ENCODE measurements around the gene PARD3B. TPM values are rescaled to one million over a fixed set of nuclear protein-coding genes. Genes with fewer than 3 reads are reported as not detected.

PARD3B gene
- total RNA-seq, 1 experiment from 2014 or later: 2.0 TPM

DNA sequence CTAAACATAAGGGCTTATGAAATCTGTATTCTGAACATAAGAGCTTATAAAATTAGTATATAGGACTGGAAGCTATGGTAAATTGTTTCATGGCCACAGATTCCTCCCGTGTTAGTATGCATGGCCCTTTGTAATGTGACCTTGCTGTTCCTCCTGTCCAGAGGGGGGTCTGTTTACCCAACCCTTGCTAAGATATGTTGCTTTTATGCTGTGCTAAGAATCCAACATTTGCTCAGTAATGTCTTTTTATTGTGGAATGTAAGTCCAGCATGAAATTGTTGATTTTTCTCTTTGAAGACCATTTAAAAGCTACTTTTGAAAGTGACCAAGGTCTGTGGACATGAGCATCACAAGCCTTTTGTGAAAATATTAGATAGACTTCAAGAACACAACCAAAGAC, 485.4 kb downstream of the PARD3B start:
- CTCF ChIA-PET: no interaction called here
- intact Hi-C loops (cut with micrococcal nuclease): no loop called here
- Histone ChIP-seq H4K20me1 (ENCODE audit: insufficient read depth) (no peaks in the 10 kb centered on the region), H3K4me3 (replicated peaks in 1 of 2; ENCODE audit: low read depth in 1 of 2, low read length in 2 of 2) (no peak overlapping the region), H3K79me2 (ENCODE audit: insufficient read depth, low read length) (no peaks in the 10 kb centered on the region), H2AFZ (ENCODE audit: low read depth, low read length, poor library complexity, severe bottlenecking) (no peak overlapping the region), H3K4me2 (ENCODE audit: low read length) (no peak overlapping the region), H3K27me3 (ENCODE audit: insufficient read depth, low read length) (no peaks in the 10 kb centered on the region), H3K36me3 (ENCODE audit: control insufficient read depth in 1 of 2, insufficient read depth in 2 of 2, low read length in 2 of 2) (no peaks in the 10 kb centered on the region), H3K4me1 (ENCODE audit: control insufficient read depth in 1 of 2, insufficient read depth in 2 of 2, low read length in 2 of 2) (no peaks in the 10 kb centered on the region), H3K9me2 (ENCODE audit: insufficient read depth) (no peaks in the 10 kb centered on the region), H3K27ac (ENCODE audit: low read depth, low read length) (no peak overlapping the region), H3K9me3 (ENCODE audit: control insufficient read depth in 1 of 2, insufficient read depth in 1 of 2, low read depth in 1 of 2, low read length in 2 of 2) (no peaks in the 10 kb centered on the region), H3K9ac (ENCODE audit: low read length) (no peak overlapping the region)
- POLR2A ChIA-PET: no interaction called here
- BruUV-seq (replicated peaks): no TSS peak
- DNase-seq (ENCODE audit: low read depth, low spot score) (no peak), ATAC-seq (no peak)
- RAD21 ChIA-PET (ENCODE audit: low non-redundant PET in 1 of 2, low total read pairs in 2 of 2, uncharacterized antibody in 2 of 2, unreplicated experiment in 2 of 2): no interaction called here
- TF ChIP-seq TCF7L2 (IDR thresholded peaks at IDR 0.05; ENCODE audit: borderline replicate concordance, extremely low read depth, insufficient read depth, insufficient read length): no peak
- TF ChIP-seq ZFX (IDR thresholded peaks at IDR 0.05): no peak
- no peak for TF ChIP-seq CEBPB (IDR thresholded peaks at IDR 0.05; ENCODE audit: low read depth)
- no peak for TF ChIP-seq SRF (IDR thresholded peaks at IDR 0.05; ENCODE audit: low read depth)
- TF ChIP-seq CBX3 (IDR thresholded peaks at IDR 0.05; ENCODE audit: low read depth): no peak
- TF ChIP-seq, protein P1, sequence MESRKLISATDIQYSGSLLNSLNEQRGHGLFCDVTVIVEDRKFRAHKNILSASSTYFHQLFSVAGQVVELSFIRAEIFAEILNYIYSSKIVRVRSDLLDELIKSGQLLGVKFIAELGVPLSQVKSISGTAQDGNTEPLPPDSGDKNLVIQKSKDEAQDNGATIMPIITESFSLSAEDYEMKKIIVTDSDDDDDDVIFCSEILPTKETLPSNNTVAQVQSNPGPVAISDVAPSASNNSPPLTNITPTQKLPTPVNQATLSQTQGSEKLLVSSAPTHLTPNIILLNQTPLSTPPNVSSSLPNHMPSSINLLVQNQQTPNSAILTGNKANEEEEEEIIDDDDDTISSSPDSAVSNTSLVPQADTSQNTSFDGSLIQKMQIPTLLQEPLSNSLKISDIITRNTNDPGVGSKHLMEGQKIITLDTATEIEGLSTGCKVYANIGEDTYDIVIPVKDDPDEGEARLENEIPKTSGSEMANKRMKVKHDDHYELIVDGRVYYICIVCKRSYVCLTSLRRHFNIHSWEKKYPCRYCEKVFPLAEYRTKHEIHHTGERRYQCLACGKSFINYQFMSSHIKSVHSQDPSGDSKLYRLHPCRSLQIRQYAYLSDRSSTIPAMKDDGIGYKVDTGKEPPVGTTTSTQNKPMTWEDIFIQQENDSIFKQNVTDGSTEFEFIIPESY (IDR thresholded peaks at IDR 0.05; ENCODE audit: extremely low read depth, insufficient replicate concordance, low read length): no peak
- no peak for TF ChIP-seq POLR2A (IDR thresholded peaks at IDR 0.05; ENCODE audit: borderline replicate concordance, extremely low read depth, insufficient read depth, insufficient read length)
- TF ChIP-seq YY1 (IDR thresholded peaks at IDR 0.05; ENCODE audit: extremely low read depth, insufficient replicate concordance, low read depth, low read length): no peak
- TF ChIP-seq EZH2 (IDR thresholded peaks at IDR 0.05): no peak
- TF ChIP-seq RAD21 (IDR thresholded peaks at IDR 0.05; ENCODE audit: low read depth): no peak
- TF ChIP-seq, protein P2, sequence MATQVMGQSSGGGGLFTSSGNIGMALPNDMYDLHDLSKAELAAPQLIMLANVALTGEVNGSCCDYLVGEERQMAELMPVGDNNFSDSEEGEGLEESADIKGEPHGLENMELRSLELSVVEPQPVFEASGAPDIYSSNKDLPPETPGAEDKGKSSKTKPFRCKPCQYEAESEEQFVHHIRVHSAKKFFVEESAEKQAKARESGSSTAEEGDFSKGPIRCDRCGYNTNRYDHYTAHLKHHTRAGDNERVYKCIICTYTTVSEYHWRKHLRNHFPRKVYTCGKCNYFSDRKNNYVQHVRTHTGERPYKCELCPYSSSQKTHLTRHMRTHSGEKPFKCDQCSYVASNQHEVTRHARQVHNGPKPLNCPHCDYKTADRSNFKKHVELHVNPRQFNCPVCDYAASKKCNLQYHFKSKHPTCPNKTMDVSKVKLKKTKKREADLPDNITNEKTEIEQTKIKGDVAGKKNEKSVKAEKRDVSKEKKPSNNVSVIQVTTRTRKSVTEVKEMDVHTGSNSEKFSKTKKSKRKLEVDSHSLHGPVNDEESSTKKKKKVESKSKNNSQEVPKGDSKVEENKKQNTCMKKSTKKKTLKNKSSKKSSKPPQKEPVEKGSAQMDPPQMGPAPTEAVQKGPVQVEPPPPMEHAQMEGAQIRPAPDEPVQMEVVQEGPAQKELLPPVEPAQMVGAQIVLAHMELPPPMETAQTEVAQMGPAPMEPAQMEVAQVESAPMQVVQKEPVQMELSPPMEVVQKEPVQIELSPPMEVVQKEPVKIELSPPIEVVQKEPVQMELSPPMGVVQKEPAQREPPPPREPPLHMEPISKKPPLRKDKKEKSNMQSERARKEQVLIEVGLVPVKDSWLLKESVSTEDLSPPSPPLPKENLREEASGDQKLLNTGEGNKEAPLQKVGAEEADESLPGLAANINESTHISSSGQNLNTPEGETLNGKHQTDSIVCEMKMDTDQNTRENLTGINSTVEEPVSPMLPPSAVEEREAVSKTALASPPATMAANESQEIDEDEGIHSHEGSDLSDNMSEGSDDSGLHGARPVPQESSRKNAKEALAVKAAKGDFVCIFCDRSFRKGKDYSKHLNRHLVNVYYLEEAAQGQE (IDR thresholded peaks at IDR 0.05; ENCODE audit: low read depth): no peak
- no peak for TF ChIP-seq SP1 (IDR thresholded peaks at IDR 0.05; ENCODE audit: low read depth)
- no peak for TF ChIP-seq SIN3A (IDR thresholded peaks at IDR 0.05; ENCODE audit: low read depth)
- TF ChIP-seq ZNF274 (IDR thresholded peaks at IDR 0.05; ENCODE audit: low read depth, low read length): no peak
- TF ChIP-seq, protein P3, sequence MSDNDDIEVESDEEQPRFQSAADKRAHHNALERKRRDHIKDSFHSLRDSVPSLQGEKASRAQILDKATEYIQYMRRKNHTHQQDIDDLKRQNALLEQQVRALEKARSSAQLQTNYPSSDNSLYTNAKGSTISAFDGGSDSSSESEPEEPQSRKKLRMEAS (IDR thresholded peaks at IDR 0.05): no peak
- TF ChIP-seq, protein P4, sequence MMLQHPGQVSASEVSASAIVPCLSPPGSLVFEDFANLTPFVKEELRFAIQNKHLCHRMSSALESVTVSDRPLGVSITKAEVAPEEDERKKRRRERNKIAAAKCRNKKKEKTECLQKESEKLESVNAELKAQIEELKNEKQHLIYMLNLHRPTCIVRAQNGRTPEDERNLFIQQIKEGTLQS (IDR thresholded peaks at IDR 0.05): no peak
- no peak for TF ChIP-seq ELF1 (IDR thresholded peaks at IDR 0.05; ENCODE audit: borderline replicate concordance, low read depth)
